K562 (cell line): ENCODE measurements around the gene PRDX2. TPM values are rescaled to one million over a fixed set of nuclear protein-coding genes. Genes with fewer than 3 reads are reported as not detected.

Experiments
- CHD1 ChIP-seq: fragments of 200-600 bp; sonication (generic); IDR thresholded peaks from one replicate; pipeline ENCODE4 v1.6.1; 2012; ENCODE audit warnings: mild to moderate bottlenecking, moderate library complexity, low read length, inconsistent platforms
- HDAC1 ChIP-seq, 2 experiments: fragments of 450-650 bp; IDR thresholded peaks; 2 replicates each; pipeline ENCODE4 v1.6.1; 2016 to 2017; ENCODE audit warnings: inconsistent platforms in 1 of 2, mild to moderate bottlenecking in 1 of 2, moderate library complexity in 1 of 2
- KLF6 ChIP-seq: fragments of 250-450 bp; sonication (Bioruptor Pico); IDR thresholded peaks from 2 replicates; pipeline ENCODE4 v1.4.0; 2020; ENCODE audit warnings: mild to moderate bottlenecking, moderate library complexity, borderline replicate concordance
- MAZ ChIP-seq, 2 experiments: fragments of 450-650 bp in 1 of 2; sonication (generic) in 1 of 2; formaldehyde crosslinking; IDR thresholded peaks in 1 of 2; conservative IDR thresholded peaks in 1 of 2; 2 replicates each; pipeline versions ENCODE4 v1.4.0 to v1.5.0; 2020; ENCODE audit warnings: mild to moderate bottlenecking in 1 of 2, missing genetic modification reagents in 1 of 2
- NFATC3 ChIP-seq: fragments of 450-650 bp; IDR thresholded peaks from 2 replicates; pipeline ENCODE4 v1.6.1; 2017; ENCODE audit warnings: mild to moderate bottlenecking
- polyA plus RNA-seq, 8 experiments: library from polyadenylated mRNA; depleted of rRNA in 4 of 8; stranded (reverse) in 5 of 8; unstranded in 3 of 8; fragments of >200 nt; fragmentation: Nextera tagmentation in 2 of 8; fragmentation: Illumina TruSeq in 1 of 8; extraction: Ambion mirVana in 2 of 8; extraction: Trizol in 1 of 8; gene quantifications; 2 replicates each; pipeline versions ENCODE4 v1.2.1 to v1.2.3, GENCODE V29; 2011 to 2014; ENCODE audit warnings: inconsistent platforms in 1 of 8, missing spikeins in 1 of 8
- total RNA-seq, 7 experiments: library from RNA; depleted of rRNA in 6 of 7; stranded (reverse); fragments of >200 nt in 6 of 7; fragmentation: Illumina TruSeq in 2 of 7; extraction: Trizol in 2 of 7; gene quantifications; 2 replicates each; pipeline versions ENCODE4 v1.2.1 to v1.2.3, GENCODE V29; 2011 to 2021; ENCODE audit warnings: low replicate concordance in 1 of 7
- TF ChIP-seq, protein P1 (sequence below): fragments of 200-800 bp; sonication (Bioruptor generic); IDR thresholded peaks from 2 replicates; pipeline ENCODE4 v1.6.1; 2016; ENCODE audit warnings: missing genetic modification characterization, missing compliant biosample characterization
- TF ChIP-seq, protein P2 (sequence below): fragments of 250-450 bp; sonication (Bioruptor Pico); IDR thresholded peaks from 2 replicates; pipeline ENCODE4 v1.8.0; 2022; ENCODE audit warnings: inconsistent platforms, mild to moderate bottlenecking, moderate library complexity, borderline replicate concordance
- TF ChIP-seq, protein P3 (sequence below): fragments of 450-650 bp; IDR thresholded peaks from 2 replicates; pipeline ENCODE4 v1.6.1; 2016; ENCODE audit warnings: mild to moderate bottlenecking, moderate library complexity

The PRDX2 gene
- total and polyA plus RNA-seq, 9 of the 15 experiments (the other 6 are each of a cell fraction or from before 2014, with no cell fraction given), result 206 to 1,183 (median 415) TPM

DNA sequence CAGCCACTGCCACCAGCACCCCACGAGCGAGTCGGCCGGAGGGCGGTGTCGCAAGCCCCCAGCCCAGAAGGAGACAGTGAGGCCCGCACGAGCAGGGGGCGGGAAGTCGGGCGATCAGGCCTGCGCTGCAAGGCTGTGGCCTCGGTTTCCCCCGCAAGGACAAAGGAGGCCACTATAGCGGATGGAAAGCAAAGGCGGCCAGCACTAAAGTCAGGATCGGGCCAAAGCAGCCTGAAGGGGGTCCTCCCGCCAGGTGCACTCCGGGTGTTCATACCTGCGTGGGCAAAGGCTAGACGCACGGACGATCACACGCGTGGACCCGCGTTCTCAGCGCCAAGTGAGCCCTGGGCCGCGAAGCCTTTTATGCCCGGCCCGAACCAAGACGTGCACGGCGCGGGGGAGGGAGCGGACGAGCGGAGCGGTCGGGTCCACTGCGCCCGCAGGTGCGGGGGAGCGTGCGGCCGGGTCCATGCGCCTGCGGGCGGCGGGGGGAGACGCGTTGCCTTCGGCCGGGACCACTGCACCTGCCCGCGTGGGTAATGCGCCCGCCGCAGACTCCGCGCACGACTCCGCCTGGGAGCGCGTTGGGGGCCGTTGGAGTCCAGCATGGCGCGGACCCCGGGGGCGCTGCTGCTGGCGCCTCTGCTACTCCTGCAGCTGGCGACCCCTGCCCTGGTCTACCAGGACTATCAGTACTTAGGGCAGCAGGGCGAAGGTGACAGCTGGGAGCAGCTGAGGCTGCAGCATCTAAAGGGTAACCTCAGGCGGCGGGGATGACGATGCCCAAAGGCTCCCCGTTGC, at the start of gene PRDX2, which contains the start of gene THSD8 (continued):
- TF ChIP-seq KLF6 (CRISPR knock-in tag) (no peak), MAZ (CRISPR knock-in tag; conservative IDR thresholded peaks at IDR 0.05 in 1 of 2, IDR thresholded peaks at IDR 0.05 in 1 of 2) (peak; percentile 82 to 88; a peak in 3 of 4 replicates), HDAC1 (IDR thresholded peaks at IDR 0.05) (peak in 1 of 2 experiments; percentile 64; a peak in 1 of 4 replicates), NFATC3 (no peak), CHD1 (peak; percentile 92)
- TF ChIP-seq, protein P1, sequence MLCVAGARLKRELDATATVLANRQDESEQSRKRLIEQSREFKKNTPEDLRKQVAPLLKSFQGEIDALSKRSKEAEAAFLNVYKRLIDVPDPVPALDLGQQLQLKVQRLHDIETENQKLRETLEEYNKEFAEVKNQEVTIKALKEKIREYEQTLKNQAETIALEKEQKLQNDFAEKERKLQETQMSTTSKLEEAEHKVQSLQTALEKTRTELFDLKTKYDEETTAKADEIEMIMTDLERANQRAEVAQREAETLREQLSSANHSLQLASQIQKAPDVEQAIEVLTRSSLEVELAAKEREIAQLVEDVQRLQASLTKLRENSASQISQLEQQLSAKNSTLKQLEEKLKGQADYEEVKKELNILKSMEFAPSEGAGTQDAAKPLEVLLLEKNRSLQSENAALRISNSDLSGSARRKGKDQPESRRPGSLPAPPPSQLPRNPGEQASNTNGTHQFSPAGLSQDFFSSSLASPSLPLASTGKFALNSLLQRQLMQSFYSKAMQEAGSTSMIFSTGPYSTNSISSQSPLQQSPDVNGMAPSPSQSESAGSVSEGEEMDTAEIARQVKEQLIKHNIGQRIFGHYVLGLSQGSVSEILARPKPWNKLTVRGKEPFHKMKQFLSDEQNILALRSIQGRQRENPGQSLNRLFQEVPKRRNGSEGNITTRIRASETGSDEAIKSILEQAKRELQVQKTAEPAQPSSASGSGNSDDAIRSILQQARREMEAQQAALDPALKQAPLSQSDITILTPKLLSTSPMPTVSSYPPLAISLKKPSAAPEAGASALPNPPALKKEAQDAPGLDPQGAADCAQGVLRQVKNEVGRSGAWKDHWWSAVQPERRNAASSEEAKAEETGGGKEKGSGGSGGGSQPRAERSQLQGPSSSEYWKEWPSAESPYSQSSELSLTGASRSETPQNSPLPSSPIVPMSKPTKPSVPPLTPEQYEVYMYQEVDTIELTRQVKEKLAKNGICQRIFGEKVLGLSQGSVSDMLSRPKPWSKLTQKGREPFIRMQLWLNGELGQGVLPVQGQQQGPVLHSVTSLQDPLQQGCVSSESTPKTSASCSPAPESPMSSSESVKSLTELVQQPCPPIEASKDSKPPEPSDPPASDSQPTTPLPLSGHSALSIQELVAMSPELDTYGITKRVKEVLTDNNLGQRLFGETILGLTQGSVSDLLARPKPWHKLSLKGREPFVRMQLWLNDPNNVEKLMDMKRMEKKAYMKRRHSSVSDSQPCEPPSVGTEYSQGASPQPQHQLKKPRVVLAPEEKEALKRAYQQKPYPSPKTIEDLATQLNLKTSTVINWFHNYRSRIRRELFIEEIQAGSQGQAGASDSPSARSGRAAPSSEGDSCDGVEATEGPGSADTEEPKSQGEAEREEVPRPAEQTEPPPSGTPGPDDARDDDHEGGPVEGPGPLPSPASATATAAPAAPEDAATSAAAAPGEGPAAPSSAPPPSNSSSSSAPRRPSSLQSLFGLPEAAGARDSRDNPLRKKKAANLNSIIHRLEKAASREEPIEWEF (CRISPR knock-in tag), result no peak
- TF ChIP-seq, protein P2, sequence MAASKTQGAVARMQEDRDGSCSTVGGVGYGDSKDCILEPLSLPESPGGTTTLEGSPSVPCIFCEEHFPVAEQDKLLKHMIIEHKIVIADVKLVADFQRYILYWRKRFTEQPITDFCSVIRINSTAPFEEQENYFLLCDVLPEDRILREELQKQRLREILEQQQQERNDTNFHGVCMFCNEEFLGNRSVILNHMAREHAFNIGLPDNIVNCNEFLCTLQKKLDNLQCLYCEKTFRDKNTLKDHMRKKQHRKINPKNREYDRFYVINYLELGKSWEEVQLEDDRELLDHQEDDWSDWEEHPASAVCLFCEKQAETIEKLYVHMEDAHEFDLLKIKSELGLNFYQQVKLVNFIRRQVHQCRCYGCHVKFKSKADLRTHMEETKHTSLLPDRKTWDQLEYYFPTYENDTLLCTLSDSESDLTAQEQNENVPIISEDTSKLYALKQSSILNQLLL (CRISPR knock-in tag), result no peak
- TF ChIP-seq, protein P3, sequence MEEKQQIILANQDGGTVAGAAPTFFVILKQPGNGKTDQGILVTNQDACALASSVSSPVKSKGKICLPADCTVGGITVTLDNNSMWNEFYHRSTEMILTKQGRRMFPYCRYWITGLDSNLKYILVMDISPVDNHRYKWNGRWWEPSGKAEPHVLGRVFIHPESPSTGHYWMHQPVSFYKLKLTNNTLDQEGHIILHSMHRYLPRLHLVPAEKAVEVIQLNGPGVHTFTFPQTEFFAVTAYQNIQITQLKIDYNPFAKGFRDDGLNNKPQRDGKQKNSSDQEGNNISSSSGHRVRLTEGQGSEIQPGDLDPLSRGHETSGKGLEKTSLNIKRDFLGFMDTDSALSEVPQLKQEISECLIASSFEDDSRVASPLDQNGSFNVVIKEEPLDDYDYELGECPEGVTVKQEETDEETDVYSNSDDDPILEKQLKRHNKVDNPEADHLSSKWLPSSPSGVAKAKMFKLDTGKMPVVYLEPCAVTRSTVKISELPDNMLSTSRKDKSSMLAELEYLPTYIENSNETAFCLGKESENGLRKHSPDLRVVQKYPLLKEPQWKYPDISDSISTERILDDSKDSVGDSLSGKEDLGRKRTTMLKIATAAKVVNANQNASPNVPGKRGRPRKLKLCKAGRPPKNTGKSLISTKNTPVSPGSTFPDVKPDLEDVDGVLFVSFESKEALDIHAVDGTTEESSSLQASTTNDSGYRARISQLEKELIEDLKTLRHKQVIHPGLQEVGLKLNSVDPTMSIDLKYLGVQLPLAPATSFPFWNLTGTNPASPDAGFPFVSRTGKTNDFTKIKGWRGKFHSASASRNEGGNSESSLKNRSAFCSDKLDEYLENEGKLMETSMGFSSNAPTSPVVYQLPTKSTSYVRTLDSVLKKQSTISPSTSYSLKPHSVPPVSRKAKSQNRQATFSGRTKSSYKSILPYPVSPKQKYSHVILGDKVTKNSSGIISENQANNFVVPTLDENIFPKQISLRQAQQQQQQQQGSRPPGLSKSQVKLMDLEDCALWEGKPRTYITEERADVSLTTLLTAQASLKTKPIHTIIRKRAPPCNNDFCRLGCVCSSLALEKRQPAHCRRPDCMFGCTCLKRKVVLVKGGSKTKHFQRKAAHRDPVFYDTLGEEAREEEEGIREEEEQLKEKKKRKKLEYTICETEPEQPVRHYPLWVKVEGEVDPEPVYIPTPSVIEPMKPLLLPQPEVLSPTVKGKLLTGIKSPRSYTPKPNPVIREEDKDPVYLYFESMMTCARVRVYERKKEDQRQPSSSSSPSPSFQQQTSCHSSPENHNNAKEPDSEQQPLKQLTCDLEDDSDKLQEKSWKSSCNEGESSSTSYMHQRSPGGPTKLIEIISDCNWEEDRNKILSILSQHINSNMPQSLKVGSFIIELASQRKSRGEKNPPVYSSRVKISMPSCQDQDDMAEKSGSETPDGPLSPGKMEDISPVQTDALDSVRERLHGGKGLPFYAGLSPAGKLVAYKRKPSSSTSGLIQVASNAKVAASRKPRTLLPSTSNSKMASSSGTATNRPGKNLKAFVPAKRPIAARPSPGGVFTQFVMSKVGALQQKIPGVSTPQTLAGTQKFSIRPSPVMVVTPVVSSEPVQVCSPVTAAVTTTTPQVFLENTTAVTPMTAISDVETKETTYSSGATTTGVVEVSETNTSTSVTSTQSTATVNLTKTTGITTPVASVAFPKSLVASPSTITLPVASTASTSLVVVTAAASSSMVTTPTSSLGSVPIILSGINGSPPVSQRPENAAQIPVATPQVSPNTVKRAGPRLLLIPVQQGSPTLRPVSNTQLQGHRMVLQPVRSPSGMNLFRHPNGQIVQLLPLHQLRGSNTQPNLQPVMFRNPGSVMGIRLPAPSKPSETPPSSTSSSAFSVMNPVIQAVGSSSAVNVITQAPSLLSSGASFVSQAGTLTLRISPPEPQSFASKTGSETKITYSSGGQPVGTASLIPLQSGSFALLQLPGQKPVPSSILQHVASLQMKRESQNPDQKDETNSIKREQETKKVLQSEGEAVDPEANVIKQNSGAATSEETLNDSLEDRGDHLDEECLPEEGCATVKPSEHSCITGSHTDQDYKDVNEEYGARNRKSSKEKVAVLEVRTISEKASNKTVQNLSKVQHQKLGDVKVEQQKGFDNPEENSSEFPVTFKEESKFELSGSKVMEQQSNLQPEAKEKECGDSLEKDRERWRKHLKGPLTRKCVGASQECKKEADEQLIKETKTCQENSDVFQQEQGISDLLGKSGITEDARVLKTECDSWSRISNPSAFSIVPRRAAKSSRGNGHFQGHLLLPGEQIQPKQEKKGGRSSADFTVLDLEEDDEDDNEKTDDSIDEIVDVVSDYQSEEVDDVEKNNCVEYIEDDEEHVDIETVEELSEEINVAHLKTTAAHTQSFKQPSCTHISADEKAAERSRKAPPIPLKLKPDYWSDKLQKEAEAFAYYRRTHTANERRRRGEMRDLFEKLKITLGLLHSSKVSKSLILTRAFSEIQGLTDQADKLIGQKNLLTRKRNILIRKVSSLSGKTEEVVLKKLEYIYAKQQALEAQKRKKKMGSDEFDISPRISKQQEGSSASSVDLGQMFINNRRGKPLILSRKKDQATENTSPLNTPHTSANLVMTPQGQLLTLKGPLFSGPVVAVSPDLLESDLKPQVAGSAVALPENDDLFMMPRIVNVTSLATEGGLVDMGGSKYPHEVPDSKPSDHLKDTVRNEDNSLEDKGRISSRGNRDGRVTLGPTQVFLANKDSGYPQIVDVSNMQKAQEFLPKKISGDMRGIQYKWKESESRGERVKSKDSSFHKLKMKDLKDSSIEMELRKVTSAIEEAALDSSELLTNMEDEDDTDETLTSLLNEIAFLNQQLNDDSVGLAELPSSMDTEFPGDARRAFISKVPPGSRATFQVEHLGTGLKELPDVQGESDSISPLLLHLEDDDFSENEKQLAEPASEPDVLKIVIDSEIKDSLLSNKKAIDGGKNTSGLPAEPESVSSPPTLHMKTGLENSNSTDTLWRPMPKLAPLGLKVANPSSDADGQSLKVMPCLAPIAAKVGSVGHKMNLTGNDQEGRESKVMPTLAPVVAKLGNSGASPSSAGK, result peak; percentile 80
